Muscle layer of duodenum (tissue), 2 donors: ENCODE results near the gene CACNA1F.

Experiments used
- H3K27ac ChIP-seq: one replicate; pipeline ENCODE4 v1.7.0; 2013; ENCODE audit warnings: mild to moderate bottlenecking, low read length
- H3K27me3 ChIP-seq: one replicate; pipeline ENCODE4 v1.7.0; 2013; ENCODE audit warnings: low read depth, mild to moderate bottlenecking, control low read depth, low read length
- H3K36me3 ChIP-seq, 2 donors: one replicate each; pipeline ENCODE4 v1.7.0; 2013; ENCODE audit warnings: low read length in 2 of 2, control low read depth in 1 of 2, mild to moderate bottlenecking in 1 of 2; ENCODE audit not compliant: insufficient read depth in 2 of 2, control insufficient read depth in 1 of 2
- H3K4me1 ChIP-seq, 2 donors: one replicate each; pipeline ENCODE4 v1.7.0; 2013; ENCODE audit warnings: low read length in 2 of 2, mild to moderate bottlenecking in 2 of 2, control low read depth in 1 of 2, moderate library complexity in 1 of 2; ENCODE audit not compliant: insufficient read depth in 2 of 2, control insufficient read depth in 1 of 2
- H3K4me3 ChIP-seq, 2 donors: one replicate each; pipeline ENCODE4 v1.7.0; 2013; ENCODE audit warnings: low read length in 2 of 2, low read depth in 1 of 2, mild to moderate bottlenecking in 1 of 2
- H3K9me3 ChIP-seq, 2 donors: one replicate each; pipeline ENCODE4 v1.7.0; 2013; ENCODE audit warnings: low read length in 2 of 2, control low read depth in 1 of 2, mild to moderate bottlenecking in 1 of 2; ENCODE audit not compliant: control insufficient read depth in 1 of 2
- donor health status: healthy.

The CACNA1F gene

GRCh38 chrX:49155243-49155899 lies 77.8 kb downstream of the CACNA1F start:
- peaks cover 0 to 4% of the 10 kb centered on the region in 2 donors for H3K4me1 ChIP-seq
- H3K27ac ChIP-seq = peak overlapping the region; percentile 84
- H3K9me3 ChIP-seq = no peaks in the 10 kb centered on the region
- H3K4me3 ChIP-seq = peak overlapping the region; percentile 30 to 51
- H3K27me3 ChIP-seq = no peaks in the 10 kb centered on the region
- no peaks in the 10 kb centered on the region for H3K36me3 ChIP-seq
